GM12878 (cell line): ENCODE data around the gene NKTR. TPM values are rescaled to one million over a fixed set of nuclear protein-coding genes. Genes with fewer than 3 reads are reported as not detected.

Source experiments
- ATAC-seq: fragments of 200-7000 bp; cut with Tn5 transposase; 3 replicates; pipeline ENCODE4 v1.9.1; 2020; ENCODE audit warnings: mild to moderate bottlenecking, moderate library complexity
- BruUV-seq: library from RNA; stranded (reverse); fragments of 400-500 nt; replicated peaks from 2 replicates; lab custom pipeline; 2021; lab: Mats Ljungman, UMichigan
- CTCF ChIA-PET: fragments of 300-600 bp; sonication (Branson Sonifier 250); formaldehyde crosslinking; extraction: SDS; loops from one replicate; lab custom pipeline; 2021; ENCODE audit warnings: inconsistent platforms; lab: Yijun Ruan, JAX
- POLR2A ChIA-PET: fragments of 350-600 bp; formaldehyde crosslinking; extraction: SDS; loops from one replicate; lab custom pipeline; 2021; ENCODE audit warnings: inconsistent platforms; lab: Charles Lee
- RAD21 ChIA-PET: fragments of 300-600 bp; sonication (Branson Sonifier 250); formaldehyde crosslinking; loops from one replicate; lab custom pipeline; 2023; ENCODE audit warnings: antibody characterized with exemption; ENCODE audit not compliant: unreplicated experiment; lab: Charles Lee
- SMC1A ChIA-PET: fragments of 300-600 bp; sonication (Branson Sonifier 250); formaldehyde crosslinking; loops from one replicate; lab custom pipeline; 2023; ENCODE audit not compliant: unreplicated experiment, uncharacterized antibody; lab: Charles Lee
- DNase-seq: peaks from one replicate; pipeline ENCODE4 v3.0.0-alpha.2; 2011; ENCODE audit warnings: low read depth, low spot score
- FAIRE-seq: peaks from 3 replicates; lab custom pipeline; 2011; peaks lifted over from hg19 to GRCh38; lab: Jason Lieb, UNC
- H2AFZ ChIP-seq: 2 replicates; pipeline ENCODE4 v1.6.0; 2011; ENCODE audit warnings: low read depth, low read length, control low read depth; ENCODE audit not compliant: control insufficient read depth
- H3K27ac ChIP-seq: 2 replicates; pipeline ENCODE4 v1.5.1; 2011; ENCODE audit warnings: control low read depth; ENCODE audit not compliant: control insufficient read depth, insufficient read depth
- H3K27me3 ChIP-seq, 2 experiments: replicated peaks in 1 of 2; 2 replicates each; pipeline versions ENCODE4 v1.6.0 to v1.6.1; 2011; ENCODE audit warnings: low read length in 1 of 2; ENCODE audit not compliant: control insufficient read depth in 2 of 2, insufficient read depth in 2 of 2
- H3K36me3 ChIP-seq, 2 experiments: 2 replicates each; pipeline ENCODE4 v1.5.1; 2011; ENCODE audit warnings: low read length in 1 of 2; ENCODE audit not compliant: control insufficient read depth in 2 of 2, insufficient read depth in 2 of 2
- H3K4me1 ChIP-seq: 2 replicates; pipeline ENCODE4 v1.6.1; 2011; ENCODE audit warnings: mild to moderate bottlenecking, low read length, moderate library complexity, mixed read lengths; ENCODE audit not compliant: control insufficient read depth, insufficient read depth
- H3K4me2 ChIP-seq: 2 replicates; pipeline ENCODE4 v1.6.0; 2011; ENCODE audit warnings: control low read depth; ENCODE audit not compliant: control insufficient read depth, insufficient read depth
- H3K4me3 ChIP-seq: fragments of 200-600 bp; sonication (generic); 2 replicates; pipeline ENCODE4 v1.5.1; 2016
- H3K79me2 ChIP-seq: 2 replicates; pipeline ENCODE4 v1.6.0; 2011; ENCODE audit warnings: low read length; ENCODE audit not compliant: control insufficient read depth, insufficient read depth
- H3K9ac ChIP-seq: 2 replicates; pipeline ENCODE4 v1.8.0; 2011; ENCODE audit warnings: low read length, control low read depth, mixed read lengths; ENCODE audit not compliant: control insufficient read depth, insufficient read depth
- H3K9me3 ChIP-seq: replicated peaks from 3 replicates; pipeline ENCODE4 v1.5.1; 2011; ENCODE audit warnings: mild to moderate bottlenecking, low read length; ENCODE audit not compliant: control insufficient read depth, insufficient read depth
- H4K20me1 ChIP-seq: 2 replicates; pipeline ENCODE4 v1.6.0; 2011; ENCODE audit not compliant: control insufficient read depth, insufficient read depth
- ASH2L ChIP-seq: fragments of 300-600, 200-600 bp; sonication (generic); IDR thresholded peaks from 2 replicates; pipeline ENCODE4 v1.6.1; 2017; ENCODE audit warnings: low read depth, mild to moderate bottlenecking, borderline replicate concordance
- ATF7 ChIP-seq: fragments of 450-650 bp; IDR thresholded peaks from 2 replicates; pipeline ENCODE4 v1.6.1; 2016; ENCODE audit warnings: low read depth, mild to moderate bottlenecking
- E2F4 ChIP-seq: IDR thresholded peaks from 2 replicates; pipeline ENCODE4 v1.6.1; 2012; ENCODE audit warnings: low read depth, low read length, improper control_type of control experiment
- EED ChIP-seq: sonication (generic); IDR thresholded peaks from 2 replicates; pipeline ENCODE4 v1.6.1; 2016; ENCODE audit warnings: antibody characterized with exemption, low read depth
- EGR1 ChIP-seq, 2 experiments: IDR thresholded peaks; 1 replicate in 1 of 2; 2 replicates in 1 of 2; pipeline ENCODE4 v1.6.1; 2011 to 2012; ENCODE audit warnings: low read depth in 2 of 2, low read length in 2 of 2, borderline replicate concordance in 1 of 2, mild to moderate bottlenecking in 1 of 2, moderate library complexity in 1 of 2
- ETV6 ChIP-seq, 2 experiments: fragments of 450-650 bp in 1 of 2; IDR thresholded peaks in 1 of 2; conservative IDR thresholded peaks in 1 of 2; 2 replicates each; pipeline ENCODE4 v1.6.1; 2014; ENCODE audit warnings: antibody characterized with exemption in 1 of 2, borderline replicate concordance in 1 of 2, low read depth in 1 of 2, mild to moderate bottlenecking in 1 of 2, moderate library complexity in 1 of 2
- HCFC1 ChIP-seq: fragments of 150-350 bp; IDR thresholded peaks from 2 replicates; pipeline ENCODE4 v1.6.1; 2014; ENCODE audit warnings: low read length
- IRF4 ChIP-seq: IDR thresholded peaks from 2 replicates; pipeline ENCODE4 v1.6.1; 2011; ENCODE audit warnings: low read depth, low read length
- JUNB ChIP-seq: IDR thresholded peaks from 2 replicates; pipeline ENCODE4 v1.6.1; 2016; ENCODE audit warnings: antibody characterized with exemption, mild to moderate bottlenecking
- KLF5 ChIP-seq: fragments of 450-650 bp; IDR thresholded peaks from 2 replicates; pipeline ENCODE4 v1.6.1; 2014; ENCODE audit warnings: mild to moderate bottlenecking; ENCODE audit not compliant: partially characterized antibody
- MXI1 ChIP-seq: fragments of 150-350 bp; IDR thresholded peaks from 2 replicates; pipeline ENCODE4 v1.6.1; 2011; ENCODE audit warnings: low read depth, mild to moderate bottlenecking, inconsistent platforms, low read length, improper control_type of control experiment
- NFYB ChIP-seq: IDR thresholded peaks from 2 replicates; pipeline ENCODE4 v1.6.1; 2011; ENCODE audit warnings: low read depth, mild to moderate bottlenecking, low read length, improper control_type of control experiment, moderate library complexity; ENCODE audit not compliant: insufficient read depth
- NR2C2 ChIP-seq: IDR thresholded peaks from 2 replicates; pipeline ENCODE4 v1.6.1; 2011; ENCODE audit warnings: borderline replicate concordance, low read depth; ENCODE audit not compliant: control insufficient read depth, insufficient read length
- SP1 ChIP-seq: IDR thresholded peaks from one replicate; pipeline ENCODE4 v1.6.1; 2011; ENCODE audit warnings: low read depth, low read length
- SPI1 ChIP-seq: IDR thresholded peaks from 2 replicates; pipeline ENCODE4 v1.6.1; 2011; ENCODE audit warnings: low read depth, mild to moderate bottlenecking, low read length, moderate library complexity, borderline replicate concordance; ENCODE audit not compliant: insufficient read depth
- ZBTB4 ChIP-seq: fragments of 450-650 bp; formaldehyde crosslinking; IDR thresholded peaks from 2 replicates; pipeline ENCODE4 v1.4.0; 2022; ENCODE audit warnings: mild to moderate bottlenecking, moderate library complexity
- WGBS: methylation state at CpG from one replicate; pipeline ENCODE4 v1.1.6; 2016; ENCODE audit warnings: low lambda C conversion rate; ENCODE audit not compliant: insufficient replicate concordance, insufficient coverage; ENCODE audit errors: missing lambda C conversion rate; 5-methylcytosine and 5-hydroxymethylcytosine counted together
- in situ Hi-C: fragments of 300-500 bp; cut with MboI; formaldehyde crosslinking; loops from 9 replicates; pipeline ENCODE4 v1.14.3; 2018; ENCODE audit warnings: mixed read lengths
- intact Hi-C: fragments of 100-400 bp; cut with micrococcal nuclease; formaldehyde crosslinking; loops from one replicate; pipeline ENCODE4 v1.14.2; 2022; ENCODE audit not compliant: unreplicated experiment
- polyA plus RNA-seq, 11 experiments: library from polyadenylated mRNA; depleted of rRNA in 4 of 11; unstranded in 6 of 11; stranded (reverse) in 5 of 11; fragments of >200 nt; fragmentation: Nextera tagmentation in 4 of 11; fragmentation: Illumina TruSeq in 1 of 11; extraction: Ambion mirVana in 4 of 11; extraction: Trizol in 1 of 11; gene quantifications; 1 replicate in 1 of 11; 2 replicates in 10 of 11; pipeline versions ENCODE4 v1.2.1 to v1.2.3, GENCODE V29; 2011 to 2016; ENCODE audit warnings: inconsistent platforms in 2 of 11, missing spikeins in 2 of 11, low read depth in 1 of 11
- total RNA-seq, 4 experiments: library from RNA; depleted of rRNA in 3 of 4; stranded (reverse); fragments of >200 nt in 3 of 4; fragmentation: Illumina TruSeq in 1 of 4; extraction: Trizol in 1 of 4; gene quantifications; 2 replicates each; pipeline versions ENCODE4 v1.2.1 to v1.2.3, GENCODE V29; 2013 to 2021
- TF ChIP-seq, protein P1 (sequence below): IDR thresholded peaks from 2 replicates; pipeline ENCODE4 v1.6.1; 2011; ENCODE audit warnings: low read depth, mild to moderate bottlenecking, low read length, moderate library complexity, borderline replicate concordance; ENCODE audit errors: extremely low read depth
- TF ChIP-seq, protein P2 (sequence below): IDR thresholded peaks from 2 replicates; pipeline ENCODE4 v1.6.1; 2011; ENCODE audit warnings: low read depth, low read length, improper control_type of control experiment, borderline replicate concordance

The NKTR gene
- total and polyA plus RNA-seq, 10 of the 15 experiments (the other 5 are each of a cell fraction or from before 2014, with no cell fraction given), result 15.3 to 91.9 (median 55.3) TPM

DNA sequence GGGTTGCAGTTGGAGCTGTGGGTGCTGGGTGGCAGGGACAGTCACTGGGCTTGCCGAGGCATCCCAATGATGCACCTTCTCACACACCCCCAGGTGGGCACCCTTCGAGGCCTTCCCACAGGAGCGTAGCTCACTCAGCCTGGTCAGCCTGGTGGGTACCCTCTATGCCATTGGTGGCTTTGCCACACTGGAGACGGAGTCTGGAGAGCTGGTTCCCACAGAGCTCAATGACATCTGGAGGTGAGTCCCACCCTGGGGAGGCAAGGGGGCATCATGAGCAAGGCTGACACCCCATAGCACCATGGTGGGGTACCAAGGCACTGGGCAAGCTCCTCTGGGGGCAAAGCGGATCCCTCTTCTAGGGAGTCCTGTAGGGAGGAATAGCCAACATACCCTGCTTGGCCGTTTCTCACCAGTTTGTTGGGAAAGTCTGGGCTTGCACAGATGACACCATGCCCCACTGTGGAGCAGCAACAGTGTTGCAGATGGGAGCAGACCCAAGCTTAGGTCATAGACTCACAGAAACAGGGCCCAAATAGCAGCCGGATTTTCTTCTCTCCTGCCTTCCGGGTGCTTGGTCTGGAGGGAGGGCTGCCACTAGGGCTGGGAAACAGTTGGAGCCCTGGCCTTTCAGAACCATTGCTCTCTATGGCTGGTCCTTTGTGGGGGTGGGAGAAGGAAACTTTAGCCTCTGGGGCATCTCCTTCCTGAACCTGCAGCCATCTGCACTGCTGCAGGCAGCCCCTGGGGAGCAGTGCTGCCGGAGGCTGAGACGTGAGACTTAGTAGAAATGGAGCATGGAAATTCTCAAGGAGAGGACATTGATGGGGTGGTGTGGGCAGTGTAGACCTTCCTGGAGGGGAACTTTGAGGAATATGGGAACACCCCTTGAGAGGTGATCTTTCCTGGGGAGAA is 90.5 kb downstream of the NKTR start:
- Histone ChIP-seq H3K27ac (no peak overlapping the region), H4K20me1 (no peaks in the 10 kb centered on the region), H2AFZ (no peak overlapping the region), H3K79me2 (no peaks in the 10 kb centered on the region), H3K9ac (no peak overlapping the region), H3K4me2 (no peak overlapping the region), H3K9me3 (no peaks in the 10 kb centered on the region), H3K4me1 (no peaks in the 10 kb centered on the region), H3K27me3 (no peaks in the 10 kb centered on the region), H3K36me3 (no peaks in the 10 kb centered on the region), H3K4me3 (no peak overlapping the region)
- ChIA-PET CTCF (no interaction called here), RAD21 (no interaction called here), SMC1A (no interaction called here), POLR2A (no interaction called here)
- in situ Hi-C loops, result no loop called here
- FAIRE-seq, result no peak
- ATAC-seq, result no peak
- no peak for DNase-seq
- BruUV-seq, result no TSS peak
- intact Hi-C loops, result no loop called here
- WGBS, result 19% methylated on average over 10 of the region's 10 CpGs
- TF ChIP-seq EED (no peak), E2F4 (no peak), ATF7 (no peak), EGR1 (IDR thresholded peaks at IDR 0.05; ENCODE audit: borderline replicate concordance in 1 of 2, low read depth in 2 of 2, low read length in 2 of 2) (no peak), JUNB (no peak), SP1 (no peak), SPI1 (no peak), ZBTB4 (no peak), ETV6 (conservative IDR thresholded peaks at IDR 0.05 in 1 of 2, IDR thresholded peaks at IDR 0.05 in 1 of 2; ENCODE audit: borderline replicate concordance in 1 of 2, low read depth in 1 of 2) (no peak), NR2C2 (no peak), KLF5 (no peak), ASH2L (no peak), NFYB (no peak), IRF4 (no peak), MXI1 (no peak), HCFC1 (no peak)
- TF ChIP-seq, protein P1, sequence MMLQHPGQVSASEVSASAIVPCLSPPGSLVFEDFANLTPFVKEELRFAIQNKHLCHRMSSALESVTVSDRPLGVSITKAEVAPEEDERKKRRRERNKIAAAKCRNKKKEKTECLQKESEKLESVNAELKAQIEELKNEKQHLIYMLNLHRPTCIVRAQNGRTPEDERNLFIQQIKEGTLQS, result no peak
- TF ChIP-seq, protein P2, sequence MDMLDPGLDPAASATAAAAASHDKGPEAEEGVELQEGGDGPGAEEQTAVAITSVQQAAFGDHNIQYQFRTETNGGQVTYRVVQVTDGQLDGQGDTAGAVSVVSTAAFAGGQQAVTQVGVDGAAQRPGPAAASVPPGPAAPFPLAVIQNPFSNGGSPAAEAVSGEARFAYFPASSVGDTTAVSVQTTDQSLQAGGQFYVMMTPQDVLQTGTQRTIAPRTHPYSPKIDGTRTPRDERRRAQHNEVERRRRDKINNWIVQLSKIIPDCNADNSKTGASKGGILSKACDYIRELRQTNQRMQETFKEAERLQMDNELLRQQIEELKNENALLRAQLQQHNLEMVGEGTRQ, result no peak
